Thoracic aorta (tissue), 2 donors: ENCODE measurements around the gene SYTL5. TPM values are rescaled to one million over a fixed set of nuclear protein-coding genes. Genes with fewer than 3 reads are reported as not detected.

Experiments used
- ATAC-seq: fragments of 150-250 bp; one replicate; pipeline ENCODE4 v1.8.0; 2017; ENCODE audit warnings: low read depth; ENCODE audit not compliant: insufficient number of reproducible peaks, low FRiP score
- DNase-seq: peaks from one replicate; pipeline ENCODE4 v3.0.0-alpha.2; 2020; ENCODE audit warnings: low spot score
- H3K27ac ChIP-seq, 2 donors: fragments of 200-600 bp; sonication (generic); 1 replicate in 1 of 2; 2 replicates in 1 of 2; pipeline ENCODE4 v1.5.1; 2016; ENCODE audit warnings: mild to moderate bottlenecking in 2 of 2, moderate library complexity in 2 of 2
- H3K27me3 ChIP-seq: fragments of 200-600 bp; sonication (generic); replicated peaks from 2 replicates; pipeline ENCODE4 v1.6.0; 2016; ENCODE audit warnings: mild to moderate bottlenecking; ENCODE audit not compliant: insufficient read depth
- H3K36me3 ChIP-seq: fragments of 200-600 bp; sonication (generic); one replicate; pipeline ENCODE4 v1.5.1; 2016
- H3K4me1 ChIP-seq, 2 donors: fragments of 200-600 bp; sonication (generic); 1 replicate in 1 of 2; 2 replicates in 1 of 2; pipeline versions ENCODE4 v1.5.1 to v1.6.0; 2016; ENCODE audit warnings: low read depth in 2 of 2, mild to moderate bottlenecking in 1 of 2; ENCODE audit not compliant: control insufficient read depth in 1 of 2
- H3K4me3 ChIP-seq: fragments of 200-600 bp; sonication (generic); 2 replicates; pipeline ENCODE4 v1.5.1; 2016; ENCODE audit warnings: mild to moderate bottlenecking
- H3K9me3 ChIP-seq: fragments of 200-600 bp; sonication (generic); 2 replicates; pipeline ENCODE4 v1.5.1; 2016
- CTCF ChIP-seq: fragments of 200-600 bp; sonication (generic); IDR thresholded peaks from one replicate; pipeline ENCODE4 v1.5.1; 2019; ENCODE audit warnings: antibody characterized with exemption
- total RNA-seq, 2 donors: library from RNA; depleted of rRNA; stranded (reverse); fragments of >200 nt; gene quantifications; one replicate each; pipeline versions ENCODE4 v1.1.0 to v1.2.3, GENCODE V29; 2016

The SYTL5 gene
- total RNA-seq, 2 donors from 2014 or later: not detected

DNA sequence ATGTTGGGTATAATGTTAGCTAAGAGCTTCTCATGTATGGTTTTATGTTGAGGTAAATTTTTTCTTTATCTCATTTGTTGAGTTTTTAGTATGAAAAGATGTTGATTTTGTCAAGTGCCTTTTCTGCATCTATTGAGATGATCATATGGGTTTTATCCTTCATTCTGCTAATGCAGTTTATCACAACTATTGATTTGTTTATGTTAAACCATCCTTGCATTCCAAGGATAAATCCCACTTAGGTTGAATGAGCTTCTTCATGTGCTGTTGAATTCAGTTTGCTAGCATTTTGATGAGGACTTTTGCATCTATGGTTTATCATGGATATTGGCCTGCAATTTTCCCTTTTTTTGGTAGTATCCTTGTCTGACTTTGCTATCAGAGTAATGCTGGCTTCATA is 93.3 kb downstream of the SYTL5 start:
- Histone ChIP-seq H3K9me3 (no peaks in the 10 kb centered on the region), H3K27me3 (no peaks in the 10 kb centered on the region), H3K27ac (no peak overlapping the region), H3K36me3 (no peaks in the 10 kb centered on the region), H3K4me1 (no peaks in the 10 kb centered on the region), H3K4me3 (no peak overlapping the region)
- TF ChIP-seq CTCF: no peak
- DNase-seq (no peak), ATAC-seq (no peak)

DNA sequence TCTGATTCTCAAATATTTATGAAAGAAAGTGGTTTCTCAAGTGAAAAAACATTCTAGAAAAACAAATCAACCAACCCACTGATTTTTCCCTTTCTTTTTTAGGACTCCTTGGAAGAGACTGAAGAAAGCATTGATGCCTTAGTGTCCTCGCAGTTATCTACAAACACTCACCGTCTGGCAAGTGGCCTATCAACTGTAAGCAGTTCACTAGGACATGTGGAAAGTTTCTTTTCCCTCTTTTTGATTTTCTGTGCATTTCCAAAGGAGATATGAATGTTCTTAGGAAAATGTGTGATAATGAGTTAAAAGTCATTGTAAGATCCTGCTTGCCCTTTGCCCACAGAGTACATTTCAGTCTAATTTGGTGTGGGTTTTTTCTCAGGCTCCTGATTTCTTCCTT is 95.9 kb downstream of the SYTL5 start:
- no peak for TF ChIP-seq CTCF
- Histone ChIP-seq H3K27me3 (no peaks in the 10 kb centered on the region), H3K36me3 (no peaks in the 10 kb centered on the region), H3K4me1 (no peaks in the 10 kb centered on the region), H3K4me3 (no peak overlapping the region), H3K9me3 (no peaks in the 10 kb centered on the region), H3K27ac (no peak overlapping the region)
- DNase-seq (no peak), ATAC-seq (no peak)

DNA sequence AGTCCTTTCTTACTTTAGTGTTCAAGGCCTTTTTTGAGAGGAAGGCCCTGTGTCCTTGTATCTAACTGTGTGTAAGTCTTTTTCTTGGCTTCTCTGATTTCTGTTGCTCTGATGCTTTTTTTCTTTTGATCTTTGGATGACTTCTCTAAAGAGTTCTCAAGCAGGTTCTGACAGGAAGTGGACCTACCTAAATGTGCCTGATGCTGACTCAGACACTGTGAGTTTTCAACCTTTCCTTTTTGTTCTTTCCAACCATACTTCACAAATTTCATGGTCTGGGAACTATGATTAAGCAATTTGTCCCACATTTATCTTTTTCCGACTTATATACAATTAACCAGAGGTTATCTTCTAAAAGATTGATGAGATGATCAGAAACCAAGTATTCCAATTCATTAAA is 96.5 kb downstream of the SYTL5 start:
- TF ChIP-seq CTCF: no peak
- no peaks in the 10 kb centered on the region for H3K36me3 ChIP-seq

GRCh38 chrX:38103857-38104812 is 97.8 kb downstream of the SYTL5 start:
- TF ChIP-seq CTCF: no peak
- H3K9me3 ChIP-seq: no peaks in the 10 kb centered on the region

More for the DNA sequence above, 96.5 kb downstream of the SYTL5 start:
- H3K4me1 ChIP-seq: no peaks in the 10 kb centered on the region
- H3K4me3 ChIP-seq: no peak overlapping the region
- H3K27ac ChIP-seq: no peak overlapping the region
- no peaks in the 10 kb centered on the region for H3K27me3 ChIP-seq
- ATAC-seq: no peak
- H3K9me3 ChIP-seq: no peaks in the 10 kb centered on the region
- DNase-seq: no peak

DNA sequence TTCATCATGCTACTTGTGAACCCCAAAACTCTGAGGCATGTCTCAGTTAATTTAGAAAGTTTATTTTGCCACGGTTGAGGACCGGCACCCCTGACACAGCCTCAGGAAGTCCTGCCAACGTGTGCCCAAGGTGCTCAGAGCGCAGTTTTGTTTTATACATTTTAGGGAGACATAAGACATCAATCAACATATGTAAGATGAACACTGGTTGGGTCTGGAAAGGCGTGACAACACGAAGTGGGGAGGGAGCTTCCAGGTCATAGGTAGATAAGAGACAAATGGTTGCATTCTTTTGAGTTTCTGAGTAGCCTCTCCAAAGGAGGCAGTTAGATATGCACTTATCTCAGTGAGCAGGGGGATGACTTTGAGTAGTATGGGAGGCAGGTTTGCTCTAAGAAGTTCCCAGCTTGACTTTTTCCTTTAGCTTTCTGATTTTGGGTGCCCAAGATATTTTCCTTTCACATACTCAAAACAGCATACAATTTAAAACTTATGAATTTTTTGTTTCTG is 98.9 kb downstream of the SYTL5 start:
- DNase-seq (no peak), ATAC-seq (no peak)
- H3K9me3 ChIP-seq: no peaks in the 10 kb centered on the region
- TF ChIP-seq CTCF: no peak
- H3K4me3 ChIP-seq: no peak overlapping the region
- no peaks in the 10 kb centered on the region for H3K4me1 ChIP-seq
- H3K27ac ChIP-seq: no peak overlapping the region
- H3K27me3 ChIP-seq: no peaks in the 10 kb centered on the region
- H3K36me3 ChIP-seq: no peaks in the 10 kb centered on the region

More at GRCh38 chrX:38103857-38104812, 97.8 kb downstream of the SYTL5 start:
- Histone ChIP-seq H3K4me3 (no peak overlapping the region), H3K27ac (no peak overlapping the region), H3K27me3 (no peaks in the 10 kb centered on the region), H3K4me1 (no peaks in the 10 kb centered on the region), H3K36me3 (no peaks in the 10 kb centered on the region)
- DNase-seq (no peak), ATAC-seq (no peak)
